SU-DHL-6 (cell line): ENCODE measurements around the gene RAD51D.

Source experiments
- H2AFZ ChIP-seq: fragments of 200-600 bp; sonication (generic); 2 replicates; pipeline ENCODE4 v1.6.1; 2014; ENCODE audit warnings: low read depth, mild to moderate bottlenecking, moderate library complexity, mixed read lengths, antibody characterized with exemption, low read length; ENCODE audit not compliant: severe bottlenecking
- H3F3A ChIP-seq: fragments of 200-600 bp; shearing (Covaris generic); 2 replicates; pipeline ENCODE4 v1.6.0; 2016; ENCODE audit warnings: antibody characterized with exemption, mild to moderate bottlenecking; ENCODE audit not compliant: insufficient read depth
- H3K27ac ChIP-seq: fragments of 200-600 bp; sonication (generic); 2 replicates; pipeline ENCODE4 v1.5.1; 2016; ENCODE audit warnings: low read depth, mild to moderate bottlenecking, low read length, moderate library complexity, mixed read lengths
- H3K27me3 ChIP-seq: fragments of 200-600 bp; sonication (generic), shearing (Covaris generic); 2 replicates; pipeline ENCODE4 v1.6.0; 2014; ENCODE audit warnings: mild to moderate bottlenecking, low read length
- H3K36me3 ChIP-seq: fragments of 200-600 bp; sonication (generic); 2 replicates; pipeline ENCODE4 v1.6.1; 2014; ENCODE audit warnings: mild to moderate bottlenecking, low read length, mixed read lengths
- H3K4me2 ChIP-seq: fragments of 300-600, 200-600 bp; shearing (Covaris generic), sonication (generic); 2 replicates; pipeline ENCODE4 v1.6.0; 2014; ENCODE audit warnings: low read length, low read depth, mild to moderate bottlenecking; ENCODE audit not compliant: poor library complexity, severe bottlenecking
- H3K4me3 ChIP-seq: fragments of 200-600 bp; sonication (generic); 2 replicates; pipeline ENCODE4 v1.5.1; 2014; ENCODE audit warnings: antibody characterized with exemption, low read length, mild to moderate bottlenecking, mixed read lengths; ENCODE audit not compliant: insufficient read depth, poor library complexity, severe bottlenecking
- H3K79me2 ChIP-seq: fragments of 200-600 bp; sonication (generic); 2 replicates; pipeline ENCODE4 v1.6.1; 2014; ENCODE audit warnings: mild to moderate bottlenecking, low read length, moderate library complexity; ENCODE audit not compliant: insufficient read depth
- H3K9ac ChIP-seq: fragments of 200-600 bp; sonication (generic); 2 replicates; pipeline ENCODE4 v1.7.0; 2014; ENCODE audit warnings: mild to moderate bottlenecking, low read length
- H3K9me2 ChIP-seq: fragments of 200-600 bp; sonication (generic); replicated peaks from 2 replicates; pipeline ENCODE4 v1.6.1; 2014; ENCODE audit warnings: low read length; ENCODE audit not compliant: insufficient read depth
- H3K9me3 ChIP-seq: fragments of 200-600 bp; sonication (generic); 2 replicates; pipeline ENCODE4 v1.6.1; 2014; ENCODE audit warnings: low read length, mixed read lengths; ENCODE audit not compliant: insufficient read depth
- H4K20me1 ChIP-seq: fragments of 200-600 bp; sonication (generic); 2 replicates; pipeline ENCODE4 v1.6.1; 2014; ENCODE audit warnings: low read depth, mild to moderate bottlenecking, antibody characterized with exemption, low read length, moderate library complexity, mixed read lengths
- CTCF ChIP-seq: fragments of 200-600 bp; sonication (generic); IDR thresholded peaks from one replicate; pipeline ENCODE4 v1.5.1; 2017; ENCODE audit warnings: antibody characterized with exemption, mild to moderate bottlenecking, low read length, moderate library complexity; ENCODE audit not compliant: insufficient read depth, poor library complexity, severe bottlenecking
- EZH2phosphoT487 ChIP-seq: fragments of 200-600 bp; sonication (generic), shearing (Covaris generic); conservative IDR thresholded peaks from 2 replicates; pipeline ENCODE4 v1.6.1; 2018; ENCODE audit warnings: mild to moderate bottlenecking, antibody characterized with exemption, low read length, moderate library complexity, mixed read lengths

Gene RAD51D

GRCh38 chr17:35127751-35128514 is 8.3 kb upstream of the RAD51D start:
- Histone ChIP-seq H4K20me1 (no peaks in the 10 kb centered on the region), H3K36me3 (no peaks in the 10 kb centered on the region), H3K9ac (no peak overlapping the region), H3K9me2 (no peaks in the 10 kb centered on the region), H3K27me3 (no peaks in the 10 kb centered on the region), H2AFZ (no peak overlapping the region), H3K4me3 (no peak overlapping the region), H3K9me3 (no peaks in the 10 kb centered on the region), H3K79me2 (no peaks in the 10 kb centered on the region), H3K27ac (no peak overlapping the region), H3K4me2 (no peak overlapping the region), H3F3A (no peaks in the 10 kb centered on the region; the same call in 1 of the 2 replicates)
- TF ChIP-seq CTCF (no peak), EZH2phosphoT487 (no peak)

GRCh38 chr17:35121315-35121714 is 1.7 kb upstream of the RAD51D start, which contains the start of gene FNDC8:
TSS of gene FNDC8 (plus strand) at chr17:35121615. CDS start at chr17:35121694, 79 bp downstream.
- Histone ChIP-seq H3K4me2 (no peak within 1 kb of the TSS), H3K27ac (no peak within 1 kb of the TSS), H3F3A (no peaks in the 10 kb centered on the region; the same call in 1 of the 2 replicates), H3K27me3 (no peaks in the 10 kb centered on the region), H3K9me2 (no peaks in the 10 kb centered on the region), H3K9ac (no peak within 1 kb of the TSS), H3K9me3 (no peaks in the 10 kb centered on the region), H3K36me3 (no peaks in the 10 kb centered on the region), H3K4me3 (no peak within 1 kb of the TSS), H3K79me2 (peaks cover 20% of the 10 kb centered on the region; the same call in 1 of the 2 replicates), H2AFZ (no peak within 1 kb of the TSS), H4K20me1 (no peaks in the 10 kb centered on the region)
- TF ChIP-seq CTCF (no peak), EZH2phosphoT487 (no peak)

GRCh38 chr17:35117984-35118383 is 1.7 kb downstream of the RAD51D start:
- Histone ChIP-seq H3K4me2 (peak overlapping the region; percentile 74), H3K9me2 (no peaks in the 10 kb centered on the region), H3K9me3 (no peaks in the 10 kb centered on the region), H3K9ac (peak overlapping the region; percentile 72), H3K27me3 (no peaks in the 10 kb centered on the region), H4K20me1 (no peaks in the 10 kb centered on the region), H3K36me3 (no peaks in the 10 kb centered on the region), H3K27ac (no peak overlapping the region), H2AFZ (no peak overlapping the region), H3F3A (no peaks in the 10 kb centered on the region), H3K4me3 (no peak overlapping the region), H3K79me2 (peaks cover 37% of the 10 kb centered on the region)
- TF ChIP-seq CTCF (peak; percentile 20), EZH2phosphoT487 (no peak)
